PC-3 (cell line): Measurements from ENCODE around the gene PCCA.

ENCODE experiments used
- CTCF ChIP-seq: fragments of 300-600 bp; sonication (generic); conservative IDR thresholded peaks from 2 replicates; pipeline ENCODE4 v1.5.1; 2017; ENCODE audit warnings: antibody characterized with exemption, low read depth, mild to moderate bottlenecking, low read length
- EZH2 ChIP-seq: fragments of 300-600 bp; sonication (generic); IDR thresholded peaks from one replicate; pipeline ENCODE4 v1.6.1; 2017; ENCODE audit warnings: antibody characterized with exemption, mild to moderate bottlenecking, low read length; ENCODE audit not compliant: unreplicated experiment
- EZH2phosphoT487 ChIP-seq: fragments of 300-600 bp; sonication (generic); IDR thresholded peaks from 2 replicates; pipeline ENCODE4 v1.6.1; 2018; ENCODE audit warnings: mild to moderate bottlenecking, antibody characterized with exemption, low read length, borderline replicate concordance

- no peak for TF ChIP-seq CTCF
- no peak for TF ChIP-seq EZH2phosphoT487
- TF ChIP-seq EZH2 = no peak
Observed at GRCh38 chr13:100533588-100534041, 444.7 kb downstream of the PCCA start.
